ENCODE results near the gene PM20D2.

PM20D2 gene, protein sequence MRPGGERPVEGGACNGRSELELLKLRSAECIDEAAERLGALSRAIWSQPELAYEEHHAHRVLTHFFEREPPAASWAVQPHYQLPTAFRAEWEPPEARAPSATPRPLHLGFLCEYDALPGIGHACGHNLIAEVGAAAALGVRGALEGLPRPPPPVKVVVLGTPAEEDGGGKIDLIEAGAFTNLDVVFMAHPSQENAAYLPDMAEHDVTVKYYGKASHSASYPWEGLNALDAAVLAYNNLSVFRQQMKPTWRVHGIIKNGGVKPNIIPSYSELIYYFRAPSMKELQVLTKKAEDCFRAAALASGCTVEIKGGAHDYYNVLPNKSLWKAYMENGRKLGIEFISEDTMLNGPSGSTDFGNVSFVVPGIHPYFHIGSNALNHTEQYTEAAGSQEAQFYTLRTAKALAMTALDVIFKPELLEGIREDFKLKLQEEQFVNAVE

DNA sequence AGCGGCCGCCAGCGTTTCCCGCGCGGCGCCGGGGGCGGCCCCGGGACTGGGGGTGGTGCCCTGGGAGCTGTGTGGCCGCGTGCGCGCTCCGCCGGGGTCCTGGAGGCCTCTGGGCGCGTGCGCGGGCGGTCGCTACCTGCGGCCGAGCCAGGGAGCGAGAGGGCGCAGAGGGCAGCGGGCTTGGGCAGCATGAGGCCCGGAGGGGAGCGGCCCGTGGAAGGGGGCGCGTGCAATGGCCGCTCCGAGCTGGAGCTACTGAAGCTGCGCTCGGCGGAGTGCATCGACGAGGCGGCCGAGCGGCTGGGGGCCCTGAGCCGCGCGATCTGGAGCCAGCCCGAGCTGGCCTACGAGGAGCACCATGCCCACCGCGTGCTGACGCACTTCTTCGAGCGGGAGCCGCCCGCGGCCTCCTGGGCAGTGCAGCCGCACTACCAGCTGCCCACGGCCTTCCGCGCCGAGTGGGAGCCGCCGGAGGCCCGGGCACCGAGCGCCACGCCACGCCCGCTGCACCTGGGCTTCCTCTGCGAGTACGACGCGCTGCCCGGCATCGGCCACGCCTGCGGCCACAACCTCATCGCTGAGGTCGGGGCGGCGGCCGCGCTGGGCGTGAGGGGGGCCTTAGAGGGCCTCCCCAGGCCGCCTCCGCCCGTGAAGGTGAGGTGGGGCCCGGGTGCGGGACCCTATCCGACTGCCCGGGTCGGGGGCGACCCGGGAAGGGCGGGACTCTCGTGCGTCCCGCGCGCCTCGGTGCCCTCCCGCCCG lies at the start of gene PM20D2:
TSS of gene PM20D2 (plus strand) at position 100 of the 762 bp plus-strand sequence. CDS start at position 190, 90 bp downstream.
- peak within 1 kb of the TSS; percentile 70 for H3K4me3 ChIP-seq (ENCODE audit: low read depth, low read length)
- DNase-seq (ENCODE audit: low read depth) = no peak
- TF ChIP-seq CTCF (IDR thresholded peaks at IDR 0.05; ENCODE audit: low read depth, low read length, missing control alignments) = no peak
- in situ Hi-C loops (cut with HindIII; ENCODE audit: low sequenced_read_pairs) = no loop called here

GRCh38 chr6:89098461-89098860 lies 47.4 kb upstream of the PM20D2 start:
- no peak for DNase-seq (ENCODE audit: low read depth)
- TF ChIP-seq CTCF (IDR thresholded peaks at IDR 0.05; ENCODE audit: low read depth, low read length, missing control alignments) = no peak
- no peak overlapping the region for H3K4me3 ChIP-seq (ENCODE audit: low read depth, low read length)
- in situ Hi-C loops (cut with HindIII; ENCODE audit: low sequenced_read_pairs) = no loop called here

DNA sequence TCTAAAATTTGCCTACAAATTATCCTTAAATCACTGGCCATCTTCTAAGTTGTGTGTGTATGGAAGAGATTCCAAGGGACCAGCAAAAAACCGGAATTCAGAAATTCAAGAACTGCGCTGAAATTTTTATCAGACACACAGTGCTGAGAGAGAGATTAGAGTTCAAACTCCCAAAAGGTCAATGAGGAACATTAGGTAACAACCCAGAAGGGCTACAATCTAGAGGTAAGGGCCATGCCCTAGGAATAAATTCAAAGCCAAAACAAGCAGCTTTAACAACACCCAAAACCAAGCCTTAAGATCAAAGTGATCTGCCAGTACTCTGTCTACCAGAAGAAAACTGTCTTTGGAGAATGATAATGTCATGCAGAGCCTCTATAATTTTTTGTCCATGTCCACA lies 45.7 kb upstream of the PM20D2 start:
- in situ Hi-C loops (cut with HindIII; ENCODE audit: low sequenced_read_pairs) = no loop called here

DNA sequence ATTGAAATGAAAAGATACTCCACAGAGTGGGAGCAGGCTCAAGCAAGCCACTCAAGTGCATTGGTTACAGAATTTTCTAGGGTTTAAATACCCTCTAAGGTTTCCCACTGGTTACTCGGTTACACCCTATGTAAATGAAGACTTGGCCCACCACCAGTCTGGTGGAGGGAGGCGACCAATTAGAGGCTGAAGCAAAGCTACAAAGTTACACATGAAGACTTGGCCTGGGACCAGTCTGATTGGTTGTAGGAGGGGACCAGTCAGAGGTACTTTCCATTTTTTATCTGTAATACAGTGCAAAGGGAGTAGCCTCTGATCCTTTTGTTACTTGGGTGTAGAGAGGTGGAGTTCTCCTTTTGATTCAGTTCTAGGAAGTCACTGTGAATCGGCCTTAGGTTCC lies 35.6 kb upstream of the PM20D2 start:
- no peak overlapping the region for H3K4me3 ChIP-seq (ENCODE audit: low read depth, low read length)
- DNase-seq (ENCODE audit: low read depth) = no peak
- in situ Hi-C loops (cut with HindIII; ENCODE audit: low sequenced_read_pairs) = no loop called here
- no peak for TF ChIP-seq CTCF (IDR thresholded peaks at IDR 0.05; ENCODE audit: low read depth, low read length, missing control alignments)

More for the DNA sequence above, 45.7 kb upstream of the PM20D2 start:
- no peak for TF ChIP-seq CTCF (IDR thresholded peaks at IDR 0.05; ENCODE audit: low read depth, low read length, missing control alignments)
- DNase-seq (ENCODE audit: low read depth) = no peak
- no peak overlapping the region for H3K4me3 ChIP-seq (ENCODE audit: low read depth, low read length)

DNA sequence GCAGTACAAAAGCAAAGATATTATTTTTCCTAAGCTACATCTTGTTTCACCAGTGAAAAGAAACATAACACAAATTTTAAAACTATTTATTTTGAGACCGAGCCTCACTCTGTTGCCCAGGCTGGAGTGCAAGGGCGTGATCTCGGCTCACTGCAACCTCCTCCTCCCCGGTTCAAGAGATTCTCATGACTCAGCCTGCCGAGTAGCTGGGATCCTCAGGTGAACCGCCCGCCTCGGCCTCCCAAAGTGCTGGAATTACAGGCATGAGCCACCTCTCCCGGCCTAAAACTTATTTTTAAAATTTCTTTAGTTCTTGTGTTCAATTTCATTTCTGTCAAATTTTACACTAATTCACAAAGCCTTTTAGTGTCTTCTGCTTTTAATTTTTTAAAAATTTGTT lies 33.9 kb upstream of the PM20D2 start:
- in situ Hi-C loops (cut with HindIII; ENCODE audit: low sequenced_read_pairs) = no loop called here
- DNase-seq (ENCODE audit: low read depth) = no peak
- TF ChIP-seq CTCF (IDR thresholded peaks at IDR 0.05; ENCODE audit: low read depth, low read length, missing control alignments) = no peak
- no peak overlapping the region for H3K4me3 ChIP-seq (ENCODE audit: low read depth, low read length)

DNA sequence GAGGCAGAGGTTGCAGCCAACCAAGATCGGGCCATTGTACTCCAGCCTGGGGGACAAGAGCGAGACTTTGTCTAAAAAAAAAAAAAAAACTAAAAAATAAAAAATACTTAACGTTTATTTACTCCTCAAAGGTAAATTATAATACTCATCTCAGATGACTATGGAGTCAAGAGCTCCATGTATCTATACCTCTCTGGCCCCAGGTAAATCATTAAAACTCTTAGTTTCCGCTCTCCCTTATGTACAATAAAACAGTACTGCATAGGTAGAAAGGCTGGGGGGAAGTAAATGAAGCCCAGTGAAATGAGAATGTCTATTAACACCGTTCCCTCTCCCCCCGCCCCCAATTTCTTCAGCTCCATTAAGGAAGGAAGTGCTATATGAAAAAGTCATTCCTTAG lies 29.2 kb upstream of the PM20D2 start:
- DNase-seq (ENCODE audit: low read depth) = no peak
- in situ Hi-C loops (cut with HindIII; ENCODE audit: low sequenced_read_pairs) = no loop called here
- peak overlapping the region; percentile 57 for H3K4me3 ChIP-seq (ENCODE audit: low read depth, low read length)
- TF ChIP-seq CTCF (IDR thresholded peaks at IDR 0.05; ENCODE audit: low read depth, low read length, missing control alignments) = no peak
